ENCODE measurements around the gene SPO11. TPM values are rescaled to one million over a fixed set of nuclear protein-coding genes. Genes with fewer than 3 reads are reported as not detected.

The SPO11 gene
- total and polyA plus RNA-seq, 2 of the 13 experiments (the other 11 are each of a cell fraction or from before 2014, with no cell fraction given) = not detected

- TF ChIP-seq GZF1 (CRISPR knock-in tag; IDR thresholded peaks at IDR 0.05) (0 out of 2 replicates have a peak, but pooled peaks have one; percentile 31), ZNF12 (CRISPR knock-in tag; IDR thresholded peaks at IDR 0.05) (no peak), SMC3 (IDR thresholded peaks at IDR 0.05; ENCODE audit: low read length) (no peak), PATZ1 (CRISPR knock-in tag; IDR thresholded peaks at IDR 0.05) (peak; percentile 86), ZSCAN9 (CRISPR knock-in tag; IDR thresholded peaks at IDR 0.05; ENCODE audit: borderline replicate concordance) (no peak), ZNF446 (CRISPR knock-in tag; IDR thresholded peaks at IDR 0.05) (peak; percentile 48; the same call in 1 of the 2 replicates), HDAC6 (IDR thresholded peaks at IDR 0.05; ENCODE audit: low read depth, low read length) (no peak), SP4 (CRISPR knock-in tag; IDR thresholded peaks at IDR 0.05) (peak; percentile 75; the same call in 1 of the 2 replicates), ZNF614 (CRISPR knock-in tag; IDR thresholded peaks at IDR 0.05; ENCODE audit: borderline replicate concordance) (no peak), PRDM4 (CRISPR knock-in tag; IDR thresholded peaks at IDR 0.05; ENCODE audit: borderline replicate concordance) (no peak), SP5 (CRISPR knock-in tag; IDR thresholded peaks at IDR 0.05; ENCODE audit: borderline replicate concordance, low read depth) (peak; percentile 74), YY1 (IDR thresholded peaks at IDR 0.05; ENCODE audit: insufficient read depth, insufficient replicate concordance, low read depth, low read length) (peak; percentile 51), ZNF317 (CRISPR knock-in tag; IDR thresholded peaks at IDR 0.05) (no peak), ZNF563 (CRISPR knock-in tag; IDR thresholded peaks at IDR 0.05) (peak; percentile 62; the same call in 1 of the 2 replicates), NFKBIZ (CRISPR knock-in tag; IDR thresholded peaks at IDR 0.05) (no peak), FOXO4 (CRISPR knock-in tag; conservative IDR thresholded peaks at IDR 0.05) (no peak), ZBED4 (CRISPR knock-in tag; IDR thresholded peaks at IDR 0.05; ENCODE audit: borderline replicate concordance) (no peak), TFAP4 (IDR thresholded peaks at IDR 0.05; ENCODE audit: borderline replicate concordance, low read depth) (0 out of 2 replicates have a peak, but pooled peaks have one; percentile 6), RCOR2 (CRISPR knock-in tag; IDR thresholded peaks at IDR 0.05) (no peak)
Measured at GRCh38 chr20:57388953-57389694, 59.5 kb downstream of the SPO11 start (continued).
